ENCODE results near the gene TENM4.

- no peak for TF ChIP-seq SUZ12 (IDR thresholded peaks at IDR 0.05; ENCODE audit: unreplicated experiment)
- TF ChIP-seq MAX (IDR thresholded peaks at IDR 0.05; ENCODE audit: low read depth, low read length) = no peak
Observed at GRCh38 chr11:78733031-78733430, 707.8 kb downstream of the TENM4 start.
